Raji (cell line): ENCODE results near the gene IL1RAPL1.

Source experiments
- POLR2A ChIP-seq: IDR thresholded peaks from 2 replicates; pipeline ENCODE4 v1.6.1; 2011; ENCODE audit warnings: low read depth, low read length, control low read depth; ENCODE audit not compliant: insufficient read depth

Gene IL1RAPL1

DNA sequence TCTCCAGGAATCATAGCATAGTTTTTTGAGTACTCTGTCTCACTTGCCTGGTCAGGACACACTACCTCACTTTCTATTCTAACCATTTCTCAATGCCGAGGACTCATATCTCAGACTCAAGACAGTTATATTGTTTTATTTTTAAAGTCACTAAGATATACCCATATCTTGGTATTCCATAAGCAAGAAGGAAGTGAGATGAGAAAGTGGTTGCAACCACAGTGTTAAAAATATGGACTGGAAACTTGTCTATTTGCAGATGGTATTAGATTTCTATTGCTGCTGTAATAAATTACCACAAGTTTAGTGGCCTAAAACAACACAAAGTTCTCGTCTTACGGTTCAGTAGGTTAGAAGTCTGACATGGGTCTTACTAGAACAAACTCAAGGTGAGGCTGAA is 1283.4 kb downstream of the IL1RAPL1 start:
- TF ChIP-seq POLR2A, result no peak

DNA sequence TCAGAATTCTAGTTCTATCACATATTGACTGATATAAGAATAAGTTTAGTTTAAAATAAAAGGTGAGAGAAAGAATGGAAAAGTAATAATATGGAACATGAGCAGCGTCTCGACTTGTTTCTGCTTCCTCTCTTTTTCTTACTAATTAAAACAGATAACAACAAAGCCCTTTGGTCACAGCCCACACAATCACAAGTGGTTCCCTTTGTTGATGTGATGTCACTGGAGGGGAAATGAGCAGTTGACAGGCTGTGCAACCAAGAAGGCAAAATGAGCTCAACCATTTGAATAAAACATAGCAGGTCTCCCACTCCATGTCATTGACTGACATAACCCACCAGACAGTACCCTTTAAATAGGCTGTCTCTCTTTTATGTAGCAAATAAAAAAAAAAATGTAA is 1285.6 kb downstream of the IL1RAPL1 start:
- no peak for TF ChIP-seq POLR2A

DNA sequence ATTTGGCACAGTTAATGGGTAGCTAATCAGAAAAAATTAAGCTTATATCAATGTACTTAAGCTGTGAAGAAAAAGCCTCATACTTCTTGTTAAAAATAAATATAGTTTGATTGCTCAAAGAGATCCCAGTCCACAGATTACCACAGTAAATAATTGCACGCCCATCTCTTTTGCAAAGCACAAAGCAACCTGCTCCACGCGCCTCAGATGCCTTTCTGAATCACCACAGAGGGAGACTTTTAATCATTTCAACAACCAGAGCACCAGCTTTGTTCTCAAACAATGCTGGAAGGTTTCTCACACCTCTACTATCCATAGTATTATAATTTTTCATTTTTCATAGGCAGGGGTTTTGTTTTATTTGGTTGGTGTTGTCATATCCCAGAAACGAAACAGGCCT is 1289.5 kb downstream of the IL1RAPL1 start:
- no peak for TF ChIP-seq POLR2A

GRCh38 chrX:29880977-29881376 is 1293.7 kb downstream of the IL1RAPL1 start:
- no peak for TF ChIP-seq POLR2A

- no peak for TF ChIP-seq POLR2A
These were observed 1302.8 kb downstream of the IL1RAPL1 start for GRCh38 chrX:29890004-29890403.

DNA sequence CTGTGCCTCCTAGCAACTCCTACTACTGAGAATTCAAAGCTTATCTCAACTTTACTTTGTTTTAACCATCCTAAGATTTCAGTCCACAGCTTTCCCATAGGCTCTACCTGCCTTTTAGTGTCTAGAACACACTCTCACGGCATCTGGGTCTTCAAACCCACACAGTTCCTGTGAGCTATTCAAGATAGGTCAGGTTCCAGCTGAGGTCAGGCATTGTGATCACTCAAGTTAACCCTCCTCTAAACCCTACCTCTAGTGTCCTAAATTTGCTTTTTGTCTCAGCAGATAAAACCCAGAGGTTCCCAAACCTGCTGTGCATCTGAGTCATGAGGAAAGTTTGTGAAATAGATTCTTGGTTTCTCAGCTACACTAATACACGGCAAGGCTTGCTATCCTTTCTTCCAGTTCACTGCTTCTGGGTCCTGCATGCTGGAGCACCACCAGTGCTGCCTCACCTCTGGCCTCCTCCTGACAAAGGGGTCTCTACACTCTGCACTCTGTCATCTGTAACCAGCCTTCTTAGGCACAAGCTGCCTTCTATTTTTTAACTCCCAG is 1303.5 kb downstream of the IL1RAPL1 start:
- TF ChIP-seq POLR2A, result no peak

GRCh38 chrX:29902004-29902403 is 1314.8 kb downstream of the IL1RAPL1 start:
- no peak for TF ChIP-seq POLR2A

- TF ChIP-seq POLR2A, result no peak
These were observed 1316.1 kb downstream of the IL1RAPL1 start for GRCh38 chrX:29903360-29903759.

DNA sequence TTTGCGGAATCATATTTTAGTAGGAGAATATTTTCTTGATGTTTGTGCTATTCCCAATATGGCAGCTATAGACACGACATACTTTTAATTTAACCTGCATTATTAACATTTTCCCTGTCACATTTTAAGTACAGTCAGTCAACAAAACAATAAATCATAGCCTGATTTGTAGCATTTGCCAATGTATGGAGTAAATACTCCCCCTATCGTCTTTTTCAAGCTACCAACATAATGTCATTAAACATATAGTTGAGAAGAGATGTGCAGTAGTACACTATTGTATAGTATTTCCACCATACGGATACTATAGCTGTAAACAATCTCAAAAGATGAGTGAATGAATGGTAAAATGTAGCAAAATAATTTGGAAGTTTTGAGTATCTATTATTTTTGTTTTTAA is 1324.4 kb downstream of the IL1RAPL1 start:
- TF ChIP-seq POLR2A, result no peak

DNA sequence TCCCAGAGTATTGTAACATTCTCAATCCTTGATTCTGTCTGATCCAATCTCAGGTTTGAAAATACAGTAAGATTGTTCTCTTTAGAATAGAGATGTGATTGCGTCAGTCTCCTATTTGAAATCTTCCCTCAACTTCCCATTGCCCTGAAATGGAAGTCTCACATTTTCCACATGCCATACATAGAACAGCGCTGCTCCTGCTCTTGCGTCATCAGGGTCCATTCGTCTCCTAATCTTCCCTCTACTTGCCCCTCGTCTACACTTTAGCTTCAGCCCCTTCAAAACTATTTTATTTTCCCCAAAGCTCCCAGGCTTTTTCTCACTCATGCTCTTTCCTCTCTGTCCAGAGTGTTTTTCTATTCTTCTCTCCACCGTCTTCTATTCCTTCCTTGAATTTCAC is 1326.4 kb downstream of the IL1RAPL1 start:
- no peak for TF ChIP-seq POLR2A

DNA sequence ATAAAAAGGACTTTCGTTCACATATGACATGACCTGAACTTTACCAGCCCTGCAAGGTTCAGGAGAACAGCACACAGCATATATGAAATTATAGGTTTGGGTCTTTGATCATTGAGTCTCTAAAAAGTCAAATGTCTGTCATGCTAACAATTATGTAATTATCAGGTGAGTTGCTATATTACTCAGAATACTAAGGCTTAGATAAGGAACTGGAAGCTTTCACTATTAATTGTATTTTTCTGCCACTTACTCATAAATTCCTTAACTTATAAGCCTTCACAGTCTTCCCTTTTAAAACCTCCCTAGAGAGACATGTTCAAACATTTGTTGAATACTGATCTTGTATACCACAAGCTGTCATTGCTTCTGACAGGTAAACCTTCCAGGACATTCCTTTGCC is 1335.4 kb downstream of the IL1RAPL1 start:
- no peak for TF ChIP-seq POLR2A

GRCh38 chrX:29926056-29926455 is 1338.8 kb downstream of the IL1RAPL1 start:
- no peak for TF ChIP-seq POLR2A

DNA sequence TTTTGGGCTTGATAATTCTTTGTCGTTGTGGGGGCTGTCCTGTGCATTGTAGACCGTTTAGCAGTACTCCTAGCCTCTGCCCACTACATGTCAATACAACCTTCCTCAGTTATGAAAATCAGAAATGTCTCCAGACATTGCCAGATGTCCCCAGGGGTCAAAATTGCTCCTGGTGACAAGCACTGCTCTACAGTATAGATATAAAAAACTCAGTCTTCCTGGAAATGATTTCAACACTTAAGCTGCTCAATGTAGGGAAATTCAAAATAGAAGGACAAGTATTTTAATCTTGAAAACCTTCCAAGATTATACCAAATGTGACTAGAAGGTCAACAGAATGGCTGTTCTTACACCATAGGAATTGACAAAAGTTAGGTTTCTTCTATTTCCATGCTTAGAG is 1339.4 kb downstream of the IL1RAPL1 start:
- no peak for TF ChIP-seq POLR2A

- no peak for TF ChIP-seq POLR2A
These were observed 1348.2 kb downstream of the IL1RAPL1 start for GRCh38 chrX:29935455-29935854.

DNA sequence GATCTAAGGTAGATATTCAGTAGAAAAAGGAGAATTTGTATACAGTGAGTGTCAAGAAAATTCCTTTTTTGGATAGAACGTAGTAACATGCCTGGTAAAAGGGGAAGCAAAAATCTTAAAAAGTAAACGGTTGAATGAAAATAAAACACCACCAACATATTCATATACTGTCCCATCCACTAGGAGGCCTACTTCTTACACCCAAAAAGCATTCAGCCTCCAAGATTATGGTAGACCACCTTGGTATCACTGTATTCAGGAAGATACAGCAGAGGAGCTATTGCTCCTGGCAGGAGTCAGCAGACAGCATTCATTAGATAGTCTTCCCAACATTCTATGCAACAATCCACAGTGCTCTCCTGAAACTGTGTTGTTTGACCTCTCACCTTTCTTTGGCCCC is 1353.5 kb downstream of the IL1RAPL1 start:
- no peak for TF ChIP-seq POLR2A

DNA sequence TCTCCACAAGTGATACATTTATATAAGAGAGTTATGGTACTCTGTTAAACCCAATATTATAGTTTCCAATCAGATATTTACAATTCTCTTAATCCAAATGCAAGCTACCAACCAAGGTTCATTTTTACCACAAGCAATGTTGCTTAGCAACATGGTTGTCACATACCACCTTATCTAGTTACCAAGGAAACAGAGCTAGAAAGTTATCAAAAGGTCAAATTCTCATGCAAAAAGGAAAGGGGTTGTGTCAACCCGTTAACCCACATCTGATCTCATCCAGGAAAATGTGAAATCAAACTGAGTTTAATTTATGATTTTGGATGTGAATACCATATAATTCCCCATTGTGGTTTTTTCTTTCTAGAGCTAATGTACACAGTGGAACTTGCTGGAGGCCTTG is 1354.0 kb downstream of the IL1RAPL1 start:
- TF ChIP-seq POLR2A, result no peak

DNA sequence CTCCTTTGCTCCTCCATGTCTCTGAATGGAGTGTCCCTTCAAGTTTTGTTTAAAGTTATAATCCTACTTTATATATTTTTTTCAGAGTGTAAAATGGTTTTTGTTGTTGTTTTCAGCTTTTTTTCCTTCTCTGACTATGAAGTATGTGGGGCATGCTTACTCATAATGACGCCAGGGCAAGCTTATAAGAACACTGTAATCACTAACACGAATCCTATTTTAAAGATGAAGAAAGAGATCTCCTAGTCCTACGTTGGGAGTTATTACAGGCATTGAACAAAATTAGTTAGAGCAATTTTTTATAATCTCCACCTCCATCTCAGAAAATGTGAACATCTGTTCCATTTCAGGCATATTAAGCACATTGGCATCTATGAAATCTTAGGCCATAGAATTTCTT is 1360.0 kb downstream of the IL1RAPL1 start:
- TF ChIP-seq POLR2A, result no peak

GRCh38 chrX:29948653-29949052 is 1361.4 kb downstream of the IL1RAPL1 start:
- TF ChIP-seq POLR2A, result no peak

DNA sequence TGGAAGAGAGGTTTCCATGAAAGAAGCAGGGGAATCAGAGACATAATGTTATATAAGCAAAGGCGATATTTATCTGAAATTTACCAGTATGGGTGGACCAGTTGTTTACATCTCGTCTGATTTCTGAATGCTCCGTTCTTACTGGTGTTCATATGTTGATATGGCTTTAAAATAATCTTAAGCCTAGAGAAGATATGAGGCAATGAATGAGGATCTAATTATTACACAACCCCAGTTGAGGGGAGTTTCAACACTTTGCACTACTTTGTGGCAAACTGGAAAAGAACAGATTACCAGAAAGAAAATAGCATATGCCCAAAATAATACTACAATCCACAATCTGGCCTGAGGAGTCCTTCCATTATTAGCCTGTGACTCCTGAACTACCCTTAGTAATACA is 1364.8 kb downstream of the IL1RAPL1 start:
- no peak for TF ChIP-seq POLR2A

DNA sequence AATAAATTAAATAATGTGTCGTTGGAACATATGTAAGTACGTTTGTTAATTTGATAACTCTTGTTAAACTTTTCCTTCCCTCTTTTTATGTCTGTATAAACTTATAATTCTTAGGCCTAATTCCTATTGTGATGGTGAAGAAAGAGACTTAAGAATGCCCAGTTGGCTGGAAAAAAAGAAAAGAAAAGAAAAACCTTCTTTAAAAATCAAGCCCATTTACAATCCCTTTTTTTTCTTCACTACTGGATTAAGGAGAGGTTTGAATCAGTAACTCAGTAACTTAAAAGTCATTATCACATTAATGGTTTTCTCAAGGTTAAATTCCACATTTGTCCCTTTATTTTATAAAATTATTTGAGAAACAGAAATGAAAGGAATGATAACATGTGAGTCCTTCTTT is 1374.8 kb downstream of the IL1RAPL1 start:
- no peak for TF ChIP-seq POLR2A
